Liver (tissue), 9 donors: Measurements from ENCODE around the gene GABBR2. TPM values are rescaled to one million over a fixed set of nuclear protein-coding genes. Genes with fewer than 3 reads are reported as not detected.

Source experiments
- DNase-seq: peaks from one replicate; pipeline ENCODE4 v3.0.0-alpha.2; 2017; ENCODE audit warnings: low spot score
- H3K27ac ChIP-seq, 2 donors: one replicate each; pipeline ENCODE4 v1.7.0; 2013; ENCODE audit warnings: inconsistent platforms in 2 of 2, low read length in 2 of 2, control low read depth in 1 of 2, low read depth in 1 of 2, mild to moderate bottlenecking in 1 of 2
- H3K27me3 ChIP-seq, 4 donors: one replicate each; pipeline versions ENCODE4 v1.6.1 to v1.7.0; 2013; ENCODE audit warnings: low read length in 3 of 4, inconsistent platforms in 1 of 4, mild to moderate bottlenecking in 1 of 4, moderate library complexity in 1 of 4; ENCODE audit not compliant: control insufficient read depth in 4 of 4, insufficient read depth in 4 of 4
- H3K36me3 ChIP-seq, 4 donors: one replicate each; pipeline versions ENCODE4 v1.6.1 to v1.7.0; 2013; ENCODE audit warnings: low read length in 3 of 4, mild to moderate bottlenecking in 3 of 4, low read depth in 1 of 4, moderate library complexity in 1 of 4; ENCODE audit not compliant: control insufficient read depth in 4 of 4, insufficient read depth in 3 of 4
- H3K4me1 ChIP-seq, 4 donors: one replicate each; pipeline versions ENCODE4 v1.6.1 to v1.7.0; 2013; ENCODE audit warnings: low read length in 3 of 4, mild to moderate bottlenecking in 3 of 4, moderate library complexity in 1 of 4; ENCODE audit not compliant: control insufficient read depth in 4 of 4, insufficient read depth in 4 of 4
- H3K4me3 ChIP-seq, 3 donors: one replicate each; pipeline versions ENCODE4 v1.6.1 to v1.7.0; 2013; ENCODE audit warnings: low read length in 3 of 3, control low read depth in 1 of 3, low read depth in 1 of 3, mild to moderate bottlenecking in 1 of 3
- H3K9ac ChIP-seq, 2 donors: one replicate each; pipeline ENCODE4 v1.7.0; 2013; ENCODE audit warnings: low read length in 2 of 2, mild to moderate bottlenecking in 2 of 2, moderate library complexity in 2 of 2, control low read depth in 1 of 2, low read depth in 1 of 2
- H3K9me3 ChIP-seq, 4 donors: one replicate each; pipeline versions ENCODE4 v1.6.1 to v1.7.0; 2013; ENCODE audit warnings: low read length in 3 of 4; ENCODE audit not compliant: control insufficient read depth in 4 of 4
- CTCF ChIP-seq: fragments of 150-350 bp; IDR thresholded peaks from 2 replicates; pipeline ENCODE4 v1.5.1; 2017; ENCODE audit warnings: improper control_type of control experiment, low read depth, low read length; ENCODE audit not compliant: missing input control
- EGR1 ChIP-seq, 2 donors: IDR thresholded peaks; 2 replicates each; pipeline ENCODE4 v1.6.1; 2016 to 2018; ENCODE audit warnings: antibody characterized with exemption in 2 of 2, low read depth in 2 of 2
- FOXA1 ChIP-seq: IDR thresholded peaks from 2 replicates; pipeline ENCODE4 v1.6.1; 2016; ENCODE audit warnings: antibody characterized with exemption
- FOXA2 ChIP-seq: IDR thresholded peaks from 2 replicates; pipeline ENCODE4 v1.6.1; 2016; ENCODE audit warnings: antibody characterized with exemption
- HNF4A ChIP-seq, 2 donors: conservative IDR thresholded peaks; 2 replicates each; pipeline ENCODE4 v1.6.1; 2016; ENCODE audit warnings: antibody characterized with exemption in 2 of 2, mild to moderate bottlenecking in 2 of 2
- HNF4G ChIP-seq: IDR thresholded peaks from 2 replicates; pipeline ENCODE4 v1.6.1; 2016; ENCODE audit warnings: antibody characterized with exemption
- JUND ChIP-seq, 2 donors: IDR thresholded peaks; 2 replicates each; pipeline ENCODE4 v1.6.1; 2016; ENCODE audit warnings: antibody characterized with exemption in 2 of 2
- NR2F2 ChIP-seq: IDR thresholded peaks from 2 replicates; pipeline ENCODE4 v1.6.1; 2016; ENCODE audit warnings: antibody characterized with exemption
- RXRA ChIP-seq, 2 donors: IDR thresholded peaks; 2 replicates each; pipeline ENCODE4 v1.6.1; 2017 to 2018; ENCODE audit warnings: antibody characterized with exemption in 2 of 2, mild to moderate bottlenecking in 1 of 2
- SP1 ChIP-seq: IDR thresholded peaks from 2 replicates; pipeline ENCODE4 v1.6.1; 2018; ENCODE audit warnings: antibody characterized with exemption, mild to moderate bottlenecking
- TAF1 ChIP-seq: conservative IDR thresholded peaks from 2 replicates; pipeline ENCODE4 v1.6.1; 2016; ENCODE audit warnings: antibody characterized with exemption, mild to moderate bottlenecking
- YY1 ChIP-seq: IDR thresholded peaks from 2 replicates; pipeline ENCODE4 v1.6.1; 2016; ENCODE audit warnings: antibody characterized with exemption, mild to moderate bottlenecking
- ZBTB33 ChIP-seq: IDR thresholded peaks from 2 replicates; pipeline ENCODE4 v1.6.1; 2016; ENCODE audit warnings: antibody characterized with exemption
- WGBS: extraction: QIAGEN DNeasy Blood & Tissue Kit; methylation state at CpG from one replicate; pipeline ENCODE4 v1.1.7; 2013; 5-methylcytosine and 5-hydroxymethylcytosine counted together
- polyA plus RNA-seq, 2 donors: library from polyadenylated mRNA; stranded (reverse) in 1 of 2; unstranded in 1 of 2; fragments of 200-250 nt in 1 of 2; fragments of >200 nt in 1 of 2; fragmentation: Nextera tagmentation in 1 of 2; extraction: Ambion mirVana in 1 of 2; gene quantifications; one replicate each; pipeline versions ENCODE4 v1.2.1 to v1.2.3, GENCODE V29; 2013 to 2015
- total RNA-seq, 2 donors: library from RNA; depleted of rRNA; stranded (reverse); fragments of >200 nt; gene quantifications; one replicate each; pipeline ENCODE4 v1.2.3, GENCODE V29; 2014
- TF ChIP-seq, protein P1 (sequence below): IDR thresholded peaks from 2 replicates; pipeline ENCODE4 v1.6.1; 2016; ENCODE audit warnings: antibody characterized with exemption, mild to moderate bottlenecking
- donor health status: healthy.
- donor health status: healthy.
- donor health status: healthy.
- donor health status: healthy.
- donor health status: healthy.

GABBR2 gene
- total and polyA plus RNA-seq, 4 donors = 0.03 to 0.23 (median 0.08) TPM; not detected in 1

GRCh38 chr9:98276907-98277469 is 431.7 kb downstream of the GABBR2 start:
- H3K9ac ChIP-seq = no peak overlapping the region
- no peak for DNase-seq
- no peak overlapping the region for H3K4me3 ChIP-seq
- no peaks in the 10 kb centered on the region for H3K27me3 ChIP-seq
- no peaks in the 10 kb centered on the region for H3K36me3 ChIP-seq
- H3K27ac ChIP-seq = no peak overlapping the region
- WGBS = 73% methylated on average over 10 of the region's 10 CpGs
- no peaks in the 10 kb centered on the region for H3K9me3 ChIP-seq
- TF ChIP-seq JUND (IDR thresholded peaks at IDR 0.05) (no peak), ZBTB33 (no peak), HNF4A (conservative IDR thresholded peaks at IDR 0.05) (no peak), EGR1 (IDR thresholded peaks at IDR 0.05; ENCODE audit: low read depth in 2 of 2) (no peak), TAF1 (no peak), SP1 (no peak), YY1 (no peak), NR2F2 (no peak), CTCF (no peak), FOXA1 (no peak), HNF4G (no peak), RXRA (IDR thresholded peaks at IDR 0.05) (no peak)
- TF ChIP-seq, protein P1, sequence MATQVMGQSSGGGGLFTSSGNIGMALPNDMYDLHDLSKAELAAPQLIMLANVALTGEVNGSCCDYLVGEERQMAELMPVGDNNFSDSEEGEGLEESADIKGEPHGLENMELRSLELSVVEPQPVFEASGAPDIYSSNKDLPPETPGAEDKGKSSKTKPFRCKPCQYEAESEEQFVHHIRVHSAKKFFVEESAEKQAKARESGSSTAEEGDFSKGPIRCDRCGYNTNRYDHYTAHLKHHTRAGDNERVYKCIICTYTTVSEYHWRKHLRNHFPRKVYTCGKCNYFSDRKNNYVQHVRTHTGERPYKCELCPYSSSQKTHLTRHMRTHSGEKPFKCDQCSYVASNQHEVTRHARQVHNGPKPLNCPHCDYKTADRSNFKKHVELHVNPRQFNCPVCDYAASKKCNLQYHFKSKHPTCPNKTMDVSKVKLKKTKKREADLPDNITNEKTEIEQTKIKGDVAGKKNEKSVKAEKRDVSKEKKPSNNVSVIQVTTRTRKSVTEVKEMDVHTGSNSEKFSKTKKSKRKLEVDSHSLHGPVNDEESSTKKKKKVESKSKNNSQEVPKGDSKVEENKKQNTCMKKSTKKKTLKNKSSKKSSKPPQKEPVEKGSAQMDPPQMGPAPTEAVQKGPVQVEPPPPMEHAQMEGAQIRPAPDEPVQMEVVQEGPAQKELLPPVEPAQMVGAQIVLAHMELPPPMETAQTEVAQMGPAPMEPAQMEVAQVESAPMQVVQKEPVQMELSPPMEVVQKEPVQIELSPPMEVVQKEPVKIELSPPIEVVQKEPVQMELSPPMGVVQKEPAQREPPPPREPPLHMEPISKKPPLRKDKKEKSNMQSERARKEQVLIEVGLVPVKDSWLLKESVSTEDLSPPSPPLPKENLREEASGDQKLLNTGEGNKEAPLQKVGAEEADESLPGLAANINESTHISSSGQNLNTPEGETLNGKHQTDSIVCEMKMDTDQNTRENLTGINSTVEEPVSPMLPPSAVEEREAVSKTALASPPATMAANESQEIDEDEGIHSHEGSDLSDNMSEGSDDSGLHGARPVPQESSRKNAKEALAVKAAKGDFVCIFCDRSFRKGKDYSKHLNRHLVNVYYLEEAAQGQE = no peak
- H3K4me1 ChIP-seq = no peaks in the 10 kb centered on the region

- no peak for DNase-seq
- no peaks in the 10 kb centered on the region for H3K9me3 ChIP-seq
- no peaks in the 10 kb centered on the region for H3K4me1 ChIP-seq
- no peak for TF ChIP-seq SP1
- no peak for TF ChIP-seq FOXA2
- no peaks in the 10 kb centered on the region for H3K36me3 ChIP-seq
- H3K9ac ChIP-seq = no peak overlapping the region
- no peaks in the 10 kb centered on the region for H3K27me3 ChIP-seq
- no peak overlapping the region for H3K27ac ChIP-seq
- no peak overlapping the region for H3K4me3 ChIP-seq
- 96% methylated on average over 2 of the region's 2 CpGs for WGBS
Observed at GRCh38 chr9:98275159-98275558, 433.6 kb downstream of the GABBR2 start.
